Neural crest cell (in vitro differentiated cells): ENCODE data around the gene EARS2. TPM values are rescaled to one million over a fixed set of nuclear protein-coding genes. Genes with fewer than 3 reads are reported as not detected.

Source experiments
- DNase-seq: peaks from one replicate; pipeline ENCODE4 v3.0.0; 2021; ENCODE audit warnings: low read depth, mixed read lengths, low spot score
- H3K27ac Mint-ChIP-seq: one replicate; pipeline ENCODE4 v1.8.0; 2021; ENCODE audit warnings: mild to moderate bottlenecking, mixed read lengths; ENCODE audit not compliant: unreplicated experiment
- H3K27me3 Mint-ChIP-seq: 2 replicates; pipeline ENCODE4 v1.8.0; 2021; ENCODE audit warnings: low read depth, mild to moderate bottlenecking, mixed read lengths
- H3K36me3 Mint-ChIP-seq: 2 replicates; pipeline ENCODE4 v1.8.0; 2021; ENCODE audit warnings: low read depth, mild to moderate bottlenecking, mixed read lengths
- H3K4me1 Mint-ChIP-seq: 2 replicates; pipeline ENCODE4 v1.8.0; 2021; ENCODE audit warnings: mixed read lengths
- H3K4me3 Mint-ChIP-seq: one replicate; pipeline ENCODE4 v1.8.0; 2021; ENCODE audit warnings: mild to moderate bottlenecking, mixed read lengths
- H3K9me3 Mint-ChIP-seq: 2 replicates; pipeline ENCODE4 v1.8.0; 2021; ENCODE audit warnings: mixed read lengths
- total RNA-seq: library from RNA; stranded (reverse); gene quantifications from 2 replicates; pipeline ENCODE4 v1.2.1, GENCODE V29; 2021
- TF ChIP-seq, protein P1 (sequence below): fragments of 200-600 bp; sonication (generic); conservative IDR thresholded peaks from 2 replicates; pipeline ENCODE4 v1.5.0; 2021; ENCODE audit warnings: antibody characterized with exemption, mild to moderate bottlenecking

Gene EARS2
- total RNA-seq, 1 donor from 2014 or later: 27.5 TPM

DNA sequence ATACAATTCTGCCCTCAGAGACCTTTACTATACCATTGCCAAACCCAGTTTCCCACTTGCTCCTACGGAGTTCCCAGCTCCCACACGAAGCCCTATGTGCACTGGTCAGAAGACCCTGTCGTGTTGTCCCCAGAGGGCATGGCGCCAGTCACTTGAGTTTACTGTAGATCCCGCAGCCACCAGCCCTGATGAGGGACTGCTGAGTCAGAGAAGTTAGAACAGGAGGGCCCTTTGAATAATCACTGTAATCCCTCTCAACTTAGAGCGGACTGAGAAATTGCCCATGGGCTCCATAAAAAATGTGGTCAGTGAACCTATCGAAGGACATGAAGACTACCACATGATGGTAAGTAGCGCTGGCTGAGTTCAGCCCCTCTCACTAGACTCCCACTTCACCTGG is 9.6 kb upstream of the EARS2 start:
- no peak overlapping the region for H3K27ac Mint-ChIP-seq
- TF ChIP-seq, protein P1, sequence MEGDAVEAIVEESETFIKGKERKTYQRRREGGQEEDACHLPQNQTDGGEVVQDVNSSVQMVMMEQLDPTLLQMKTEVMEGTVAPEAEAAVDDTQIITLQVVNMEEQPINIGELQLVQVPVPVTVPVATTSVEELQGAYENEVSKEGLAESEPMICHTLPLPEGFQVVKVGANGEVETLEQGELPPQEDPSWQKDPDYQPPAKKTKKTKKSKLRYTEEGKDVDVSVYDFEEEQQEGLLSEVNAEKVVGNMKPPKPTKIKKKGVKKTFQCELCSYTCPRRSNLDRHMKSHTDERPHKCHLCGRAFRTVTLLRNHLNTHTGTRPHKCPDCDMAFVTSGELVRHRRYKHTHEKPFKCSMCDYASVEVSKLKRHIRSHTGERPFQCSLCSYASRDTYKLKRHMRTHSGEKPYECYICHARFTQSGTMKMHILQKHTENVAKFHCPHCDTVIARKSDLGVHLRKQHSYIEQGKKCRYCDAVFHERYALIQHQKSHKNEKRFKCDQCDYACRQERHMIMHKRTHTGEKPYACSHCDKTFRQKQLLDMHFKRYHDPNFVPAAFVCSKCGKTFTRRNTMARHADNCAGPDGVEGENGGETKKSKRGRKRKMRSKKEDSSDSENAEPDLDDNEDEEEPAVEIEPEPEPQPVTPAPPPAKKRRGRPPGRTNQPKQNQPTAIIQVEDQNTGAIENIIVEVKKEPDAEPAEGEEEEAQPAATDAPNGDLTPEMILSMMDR: no peak
- no peaks in the 10 kb centered on the region for H3K4me1 Mint-ChIP-seq
- H3K36me3 Mint-ChIP-seq: peaks cover 10% of the 10 kb centered on the region
- H3K27me3 Mint-ChIP-seq: no peaks in the 10 kb centered on the region
- no peak overlapping the region for H3K4me3 Mint-ChIP-seq
- H3K9me3 Mint-ChIP-seq: no peaks in the 10 kb centered on the region
- DNase-seq: no peak

DNA sequence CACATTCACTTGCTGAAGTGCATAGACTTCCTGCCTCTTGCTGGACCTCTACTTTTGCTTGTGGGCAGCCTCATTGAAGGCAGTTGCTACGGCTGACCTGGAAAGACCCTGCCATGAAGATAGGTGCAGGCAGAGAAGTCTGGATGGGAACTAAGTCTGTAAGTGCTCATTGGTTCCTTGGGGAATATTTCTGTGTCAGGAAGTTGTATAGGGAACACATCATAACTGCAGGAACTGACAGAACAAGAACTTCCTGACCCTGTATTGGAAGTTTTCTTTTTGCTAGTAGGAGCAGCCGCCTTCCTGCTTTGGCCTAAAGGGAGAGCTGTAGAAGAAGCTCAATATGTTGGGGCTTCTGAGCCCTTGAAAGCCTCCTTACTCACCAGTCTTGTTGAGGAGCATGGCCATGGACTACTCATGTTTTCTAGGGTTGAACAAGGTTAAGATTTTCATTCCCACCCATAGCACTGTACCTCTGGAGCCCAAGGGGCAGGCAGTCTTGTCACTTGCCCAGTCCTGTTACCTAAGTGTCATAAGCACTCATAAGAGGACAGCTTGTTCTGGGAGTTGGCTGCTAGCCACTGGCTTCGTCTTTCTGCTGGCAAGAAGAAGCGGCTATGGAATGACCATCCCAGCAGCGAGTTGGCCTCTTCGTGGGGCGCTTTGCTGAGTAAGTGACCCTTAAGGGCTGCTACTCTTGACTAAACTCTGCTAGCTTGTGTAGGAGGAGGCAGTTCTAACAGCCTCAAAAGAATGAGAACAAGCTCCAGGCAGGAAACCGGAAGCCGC is 7.6 kb upstream of the EARS2 start:
- peak overlapping the region; percentile 35 for H3K27ac Mint-ChIP-seq
- no peaks in the 10 kb centered on the region for H3K4me1 Mint-ChIP-seq
- H3K27me3 Mint-ChIP-seq: no peaks in the 10 kb centered on the region
- DNase-seq: no peak
- H3K9me3 Mint-ChIP-seq: no peaks in the 10 kb centered on the region
- H3K4me3 Mint-ChIP-seq: no peak overlapping the region
- H3K36me3 Mint-ChIP-seq: peaks cover 7% of the 10 kb centered on the region
- TF ChIP-seq, protein P1: no peak

DNA sequence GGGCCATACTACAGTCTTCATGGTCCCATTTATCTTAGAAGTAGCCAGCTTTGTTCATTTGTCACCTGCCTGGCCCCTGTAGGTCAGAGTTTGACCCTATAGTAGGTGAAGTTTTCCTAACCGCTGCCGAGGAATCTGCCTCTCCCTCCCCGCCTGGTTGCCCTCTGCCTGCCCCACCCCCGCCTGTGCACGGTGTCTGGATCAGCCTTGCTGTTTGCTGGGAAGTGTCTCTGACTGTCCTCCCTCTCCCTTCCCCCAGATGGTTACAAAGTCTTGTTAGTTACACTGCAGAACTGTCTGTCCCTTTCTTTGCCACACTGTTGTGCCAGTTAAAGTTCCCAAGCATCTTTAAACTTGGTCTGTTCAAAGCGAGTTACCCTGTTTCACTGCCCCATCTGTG is 6.0 kb upstream of the EARS2 start:
- H3K4me1 Mint-ChIP-seq: no peaks in the 10 kb centered on the region
- no peak for DNase-seq
- peaks cover 7% of the 10 kb centered on the region for H3K36me3 Mint-ChIP-seq
- H3K27me3 Mint-ChIP-seq: no peaks in the 10 kb centered on the region
- H3K4me3 Mint-ChIP-seq: peak overlapping the region; percentile 56
- no peaks in the 10 kb centered on the region for H3K9me3 Mint-ChIP-seq
- TF ChIP-seq, protein P1: no peak
- H3K27ac Mint-ChIP-seq: no peak overlapping the region

DNA sequence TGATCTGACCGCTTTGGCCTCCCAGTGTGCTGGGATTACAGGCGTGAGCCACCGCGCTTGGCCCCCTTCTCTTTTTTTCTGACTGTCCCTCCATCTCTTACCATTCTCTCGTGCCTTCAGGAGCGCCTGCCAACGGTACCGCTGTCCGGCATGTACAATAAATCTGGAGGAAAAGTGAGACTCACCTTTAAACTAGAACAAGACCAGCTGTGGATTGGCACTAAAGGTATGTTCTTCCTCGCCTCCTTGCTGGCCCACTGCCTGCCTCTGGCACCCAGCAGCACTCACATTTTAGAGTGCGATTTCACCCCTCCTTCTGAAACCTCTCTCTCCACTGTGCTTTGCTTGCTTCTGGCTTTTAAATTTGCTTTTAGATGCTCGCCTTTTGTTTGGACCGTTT is 5.4 kb upstream of the EARS2 start:
- H3K9me3 Mint-ChIP-seq: no peaks in the 10 kb centered on the region
- peak overlapping the region; percentile 27 for H3K4me3 Mint-ChIP-seq
- peaks cover 7% of the 10 kb centered on the region for H3K36me3 Mint-ChIP-seq
- H3K27ac Mint-ChIP-seq: no peak overlapping the region
- no peaks in the 10 kb centered on the region for H3K4me1 Mint-ChIP-seq
- TF ChIP-seq, protein P1: no peak
- no peak for DNase-seq
- H3K27me3 Mint-ChIP-seq: no peaks in the 10 kb centered on the region

DNA sequence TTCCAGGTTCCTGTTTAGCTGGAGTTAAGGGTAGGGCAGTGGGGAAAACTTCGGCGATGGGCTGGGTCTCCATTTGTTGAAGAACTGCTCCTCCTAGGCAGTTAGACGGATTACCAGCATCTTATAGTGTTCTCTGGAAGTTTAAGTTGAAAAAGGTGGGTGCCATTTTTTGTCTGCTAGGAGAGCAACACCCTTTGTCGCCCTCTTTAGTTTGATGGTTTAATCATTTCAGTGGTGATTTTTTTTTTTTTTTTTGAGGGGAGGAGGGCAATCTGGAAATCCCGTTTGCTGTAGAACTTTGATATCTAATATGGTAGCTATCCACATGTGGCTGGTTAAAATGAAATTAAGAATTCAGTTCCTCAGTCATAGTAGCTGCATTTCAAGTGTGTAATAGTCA is 4.4 kb upstream of the EARS2 start:
- Mint-ChIP-seq H3K4me1 (peaks cover 6% of the 10 kb centered on the region), H3K36me3 (peaks cover 7% of the 10 kb centered on the region), H3K4me3 (no peak overlapping the region), H3K27me3 (no peaks in the 10 kb centered on the region), H3K9me3 (no peaks in the 10 kb centered on the region), H3K27ac (no peak overlapping the region)
- TF ChIP-seq, protein P1: no peak
- DNase-seq: no peak
